H9 (cell line): ENCODE results near the gene FAM78A. TPM values are rescaled to one million over a fixed set of nuclear protein-coding genes. Genes with fewer than 3 reads are reported as not detected.

Experiments
- DNase-seq: peaks from one replicate; pipeline ENCODE4 v3.0.0-alpha.2; 2017
- H2AFZ ChIP-seq: one replicate; pipeline ENCODE4 v1.6.1; 2013; ENCODE audit warnings: mild to moderate bottlenecking, low read length, control low read depth, moderate library complexity
- H2AK5ac ChIP-seq: 2 replicates; pipeline ENCODE4 v1.6.1; 2013; ENCODE audit warnings: low read length, control low read depth, mixed read lengths; ENCODE audit not compliant: insufficient read length
- H2BK120ac ChIP-seq: one replicate; pipeline ENCODE4 v1.6.1; 2013; ENCODE audit warnings: low read depth, mild to moderate bottlenecking, low read length, control low read depth, inconsistent platforms; ENCODE audit not compliant: poor library complexity, severe bottlenecking
- H2BK12ac ChIP-seq: 2 replicates; pipeline ENCODE4 v1.6.1; 2013; ENCODE audit warnings: low read length, control low read depth, mixed read lengths, low read depth; ENCODE audit not compliant: insufficient read length
- H2BK15ac ChIP-seq: 2 replicates; pipeline ENCODE4 v1.6.1; 2013; ENCODE audit warnings: low read depth, low read length, control low read depth
- H2BK20ac ChIP-seq: one replicate; pipeline ENCODE4 v1.6.1; 2013; ENCODE audit warnings: low read depth, mild to moderate bottlenecking, low read length, control low read depth, inconsistent platforms; ENCODE audit not compliant: poor library complexity, severe bottlenecking
- H2BK5ac ChIP-seq: 2 replicates; pipeline ENCODE4 v1.6.1; 2013; ENCODE audit warnings: low read length, control low read depth, mixed read lengths; ENCODE audit not compliant: insufficient read length
- H3K14ac ChIP-seq: 2 replicates; pipeline ENCODE4 v1.6.1; 2013; ENCODE audit warnings: low read length, control low read depth; ENCODE audit not compliant: insufficient read depth
- H3K18ac ChIP-seq: 2 replicates; pipeline ENCODE4 v1.6.1; 2013; ENCODE audit warnings: low read depth, mild to moderate bottlenecking, mixed read lengths, low read length, control low read depth; ENCODE audit not compliant: insufficient read length
- H3K23ac ChIP-seq: 2 replicates; pipeline ENCODE4 v1.6.1; 2013; ENCODE audit warnings: low read length, control low read depth, mixed read lengths, low read depth; ENCODE audit not compliant: insufficient read length
- H3K23me2 ChIP-seq: 2 replicates; pipeline ENCODE4 v1.6.1; 2013; ENCODE audit warnings: low read depth, mild to moderate bottlenecking, mixed read lengths, low read length, control low read depth; ENCODE audit not compliant: insufficient read length, poor library complexity, severe bottlenecking
- H3K27ac ChIP-seq: 2 replicates; pipeline ENCODE4 v1.5.1; 2013; ENCODE audit warnings: low read length, control low read depth, mixed read lengths, low read depth; ENCODE audit not compliant: insufficient read length
- H3K27me3 ChIP-seq: 2 replicates; pipeline ENCODE4 v1.6.1; 2013; ENCODE audit warnings: low read length, control low read depth, inconsistent platforms; ENCODE audit not compliant: insufficient read depth
- H3K4ac ChIP-seq: 2 replicates; pipeline ENCODE4 v1.6.1; 2013; ENCODE audit warnings: low read depth, mild to moderate bottlenecking, control low read depth, inconsistent platforms, low read length, moderate library complexity
- H3K4me1 ChIP-seq: 2 replicates; pipeline ENCODE4 v1.6.1; 2013; ENCODE audit warnings: low read length, control low read depth, inconsistent platforms; ENCODE audit not compliant: insufficient read depth
- H3K4me2 ChIP-seq: 2 replicates; pipeline ENCODE4 v1.6.1; 2013; ENCODE audit warnings: low read length, control low read depth, mixed read lengths; ENCODE audit not compliant: insufficient read length, insufficient read depth
- H3K56ac ChIP-seq: 2 replicates; pipeline ENCODE4 v1.6.1; 2013; ENCODE audit warnings: low read depth, mild to moderate bottlenecking, mixed read lengths, low read length, control low read depth; ENCODE audit not compliant: insufficient read length
- H3K79me1 ChIP-seq: 2 replicates; pipeline ENCODE4 v1.6.1; 2013; ENCODE audit warnings: low read depth, mild to moderate bottlenecking, moderate library complexity, low read length, control low read depth, inconsistent platforms; ENCODE audit not compliant: insufficient read depth, poor library complexity, severe bottlenecking
- H3K79me2 ChIP-seq: 2 replicates; pipeline ENCODE4 v1.6.1; 2013; ENCODE audit warnings: low read length, control low read depth, inconsistent platforms; ENCODE audit not compliant: insufficient read depth
- H3K9ac ChIP-seq: 2 replicates; pipeline ENCODE4 v1.6.1; 2013; ENCODE audit warnings: low read length, control low read depth, mixed read lengths; ENCODE audit not compliant: insufficient read length; ENCODE audit errors: extremely low read depth
- H3K9me3 ChIP-seq: one replicate; pipeline ENCODE4 v1.6.1; 2013; ENCODE audit warnings: low read depth, low read length, inconsistent platforms; ENCODE audit not compliant: control insufficient read depth
- H3T11ph ChIP-seq: one replicate; pipeline ENCODE4 v1.6.1; 2013; ENCODE audit warnings: mild to moderate bottlenecking, low read length, control low read depth, inconsistent platforms
- H4K20me1 ChIP-seq: one replicate; pipeline ENCODE4 v1.6.1; 2013; ENCODE audit not compliant: control insufficient read depth, insufficient read length, insufficient read depth
- H4K5ac ChIP-seq: 2 replicates; pipeline ENCODE4 v1.6.1; 2013; ENCODE audit warnings: low read depth, mild to moderate bottlenecking, mixed read lengths, low read length, control low read depth; ENCODE audit not compliant: insufficient read length
- H4K8ac ChIP-seq: replicated peaks from 2 replicates; pipeline ENCODE4 v1.6.1; 2013; ENCODE audit warnings: low read length, control low read depth, mixed read lengths, low read depth; ENCODE audit not compliant: insufficient read length
- H4K91ac ChIP-seq: 2 replicates; pipeline ENCODE4 v1.6.1; 2013; ENCODE audit warnings: low read depth, mild to moderate bottlenecking, moderate library complexity, mixed read lengths, low read length, control low read depth; ENCODE audit not compliant: insufficient read length
- H3K27ac Mint-ChIP-seq, 3 experiments: 2 replicates in 2 of 3; 3 replicates in 1 of 3; pipeline ENCODE4 v1.8.0; 2020 to 2021; ENCODE audit warnings: mixed read lengths in 3 of 3, mild to moderate bottlenecking in 1 of 3, moderate library complexity in 1 of 3
- H3K27me3 Mint-ChIP-seq: 2 replicates; pipeline ENCODE4 v1.8.0; 2021; ENCODE audit warnings: low read depth, mild to moderate bottlenecking, moderate library complexity, mixed read lengths
- H3K36me3 Mint-ChIP-seq, 3 experiments: 2 replicates in 2 of 3; 3 replicates in 1 of 3; pipeline ENCODE4 v1.8.0; 2020 to 2021; ENCODE audit warnings: low read depth in 3 of 3, mixed read lengths in 3 of 3; ENCODE audit not compliant: insufficient read depth in 1 of 3
- H3K4me1 Mint-ChIP-seq, 2 experiments: 2 replicates each; pipeline ENCODE4 v1.8.0; 2020; ENCODE audit warnings: mixed read lengths in 2 of 2
- H3K4me3 Mint-ChIP-seq, 2 experiments: 2 replicates in 1 of 2; 3 replicates in 1 of 2; pipeline ENCODE4 v1.8.0; 2020 to 2021; ENCODE audit warnings: mild to moderate bottlenecking in 2 of 2, mixed read lengths in 2 of 2, moderate library complexity in 1 of 2
- H3K9me3 Mint-ChIP-seq, 2 experiments: 2 replicates in 1 of 2; 3 replicates in 1 of 2; pipeline ENCODE4 v1.8.0; 2020; ENCODE audit warnings: mild to moderate bottlenecking in 2 of 2, mixed read lengths in 2 of 2, moderate library complexity in 1 of 2
- WGBS: extraction: QIAGEN DNeasy Blood & Tissue Kit; methylation state at CpG from one replicate; pipeline ENCODE4 v1.1.7; 2013; ENCODE audit warnings: missing lambda C conversion rate, low lambda C conversion rate, mixed read lengths; ENCODE audit not compliant: insufficient read length; ENCODE audit errors: extremely low coverage; 5-methylcytosine and 5-hydroxymethylcytosine counted together
- total RNA-seq: library from RNA; stranded (reverse); gene quantifications from 2 replicates; pipeline ENCODE4 v1.2.1, GENCODE V29; 2021
- TF ChIP-seq, protein P1 (sequence below): fragments of 200-600 bp; sonication (generic); conservative IDR thresholded peaks from 3 replicates; pipeline ENCODE4 v1.8.0; 2021; ENCODE audit warnings: antibody characterized with exemption, mild to moderate bottlenecking

FAM78A gene
- total RNA-seq, 1 experiment from 2014 or later, result 1.9 TPM

GRCh38 chr9:131274674-131275331 is 1.5 kb downstream of the FAM78A start:
- H3K4me1 ChIP-seq, result peaks cover 3% of the 10 kb centered on the region; the same call in 1 of the 2 replicates
- H3K4me1 Mint-ChIP-seq, result peaks cover 26 to 45% of the 10 kb centered on the region in 2 experiments
- H2BK120ac ChIP-seq, result no peak overlapping the region
- H3K27ac ChIP-seq, result no peak overlapping the region
- no peak overlapping the region for H3T11ph ChIP-seq
- no peak overlapping the region for H3K56ac ChIP-seq
- no peaks in the 10 kb centered on the region for H3K9me3 ChIP-seq
- DNase-seq, result no peak
- peaks cover 6% of the 10 kb centered on the region; the same call in 1 of the 2 replicates for H3K27me3 ChIP-seq
- no peak overlapping the region for H3K4me2 ChIP-seq
- no peaks in the 10 kb centered on the region for H3K36me3 Mint-ChIP-seq
- H2BK15ac ChIP-seq, result no peak overlapping the region
- no peaks in the 10 kb centered on the region for H3K9me3 Mint-ChIP-seq
- H4K20me1 ChIP-seq, result no peaks in the 10 kb centered on the region
- H3K27ac Mint-ChIP-seq, result 0 out of 7 replicates have a peak overlapping the region, but pooled peaks of 1 of the 3 experiments have one; percentile 44
- H4K91ac ChIP-seq, result no peak overlapping the region
- no peak overlapping the region for H3K23ac ChIP-seq
- no peak overlapping the region for H2BK20ac ChIP-seq
- H3K4me3 Mint-ChIP-seq, result peak overlapping the region in 1 of 2 experiments; percentile 46; a peak in 2 of 5 replicates
- peaks cover 6% of the 10 kb centered on the region for H3K23me2 ChIP-seq
- H2BK5ac ChIP-seq, result no peak overlapping the region
- no peak overlapping the region for H3K9ac ChIP-seq
- H3K79me2 ChIP-seq, result no peaks in the 10 kb centered on the region
- TF ChIP-seq, protein P1, sequence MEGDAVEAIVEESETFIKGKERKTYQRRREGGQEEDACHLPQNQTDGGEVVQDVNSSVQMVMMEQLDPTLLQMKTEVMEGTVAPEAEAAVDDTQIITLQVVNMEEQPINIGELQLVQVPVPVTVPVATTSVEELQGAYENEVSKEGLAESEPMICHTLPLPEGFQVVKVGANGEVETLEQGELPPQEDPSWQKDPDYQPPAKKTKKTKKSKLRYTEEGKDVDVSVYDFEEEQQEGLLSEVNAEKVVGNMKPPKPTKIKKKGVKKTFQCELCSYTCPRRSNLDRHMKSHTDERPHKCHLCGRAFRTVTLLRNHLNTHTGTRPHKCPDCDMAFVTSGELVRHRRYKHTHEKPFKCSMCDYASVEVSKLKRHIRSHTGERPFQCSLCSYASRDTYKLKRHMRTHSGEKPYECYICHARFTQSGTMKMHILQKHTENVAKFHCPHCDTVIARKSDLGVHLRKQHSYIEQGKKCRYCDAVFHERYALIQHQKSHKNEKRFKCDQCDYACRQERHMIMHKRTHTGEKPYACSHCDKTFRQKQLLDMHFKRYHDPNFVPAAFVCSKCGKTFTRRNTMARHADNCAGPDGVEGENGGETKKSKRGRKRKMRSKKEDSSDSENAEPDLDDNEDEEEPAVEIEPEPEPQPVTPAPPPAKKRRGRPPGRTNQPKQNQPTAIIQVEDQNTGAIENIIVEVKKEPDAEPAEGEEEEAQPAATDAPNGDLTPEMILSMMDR, result no peak
- H3K4ac ChIP-seq, result no peak overlapping the region
- H3K18ac ChIP-seq, result no peak overlapping the region
- H4K5ac ChIP-seq, result no peak overlapping the region
- H2AFZ ChIP-seq, result no peak overlapping the region
- H4K8ac ChIP-seq, result no peak overlapping the region
- no peaks in the 10 kb centered on the region for H3K79me1 ChIP-seq
- H3K27me3 Mint-ChIP-seq, result peaks cover 26% of the 10 kb centered on the region
- H2AK5ac ChIP-seq, result no peak overlapping the region
- no peak overlapping the region for H3K14ac ChIP-seq
- no CpG with 5 or more reads among the region's 18 CpGs for WGBS
- no peak overlapping the region for H2BK12ac ChIP-seq
